Thyroid gland (tissue), 4 donors: ENCODE results near the gene ERMARD.

Source experiments
- CTCF ChIP-seq, 6 experiments: fragments of 200-600 bp in 3 of 6; fragments of 450-650 bp in 3 of 6; sonication (generic) in 3 of 6; IDR thresholded peaks; one replicate each; pipeline ENCODE4 v1.5.1; 2016 to 2019; ENCODE audit warnings: antibody characterized with exemption in 6 of 6, mild to moderate bottlenecking in 2 of 6, inconsistent platforms in 1 of 6, moderate library complexity in 1 of 6
- POLR2A ChIP-seq, 2 donors: fragments of 450-650 bp; IDR thresholded peaks; one replicate each; pipeline ENCODE4 v1.6.1; 2017; ENCODE audit warnings: antibody characterized with exemption in 2 of 2, mild to moderate bottlenecking in 2 of 2, moderate library complexity in 1 of 2

GRCh38 chr6:169788809-169789145 is 37.4 kb downstream of the ERMARD start:
- no peak for TF ChIP-seq CTCF (IDR thresholded peaks at IDR 0.05)
- TF ChIP-seq POLR2A (IDR thresholded peaks at IDR 0.05): no peak
